Stimulated activated naive CD8-positive, alpha-beta T cell treated with anti-CD3 and anti-CD28 coated beads, Interleukin-15, Interleukin-2, amounts not matched to agents 100 U/mL and 50 U/mL, for 24 hours (primary cell): Measurements from ENCODE around the gene IL11RA.
A peak's percentile ranks its signal among the peaks of the same experiment; 100 is the strongest.
"Not testable (repeated sequence)": the region's sequence is repeated elsewhere in the genome, so short reads cannot be mapped to it uniquely, and the experiment has no call there.

ENCODE experiments used
- ATAC-seq: fragments of 150-1000 bp; cut with Tn5 transposase; one replicate; pipeline ENCODE4 v1.10.0; 2021
- DNase-seq: peaks from one replicate; pipeline ENCODE4 v3.0.0; 2021

Gene IL11RA

GRCh38 chr9:34629491-34629808 lies 22.5 kb upstream of the IL11RA start:
- DNase-seq (no peak), ATAC-seq (no peak)

DNA sequence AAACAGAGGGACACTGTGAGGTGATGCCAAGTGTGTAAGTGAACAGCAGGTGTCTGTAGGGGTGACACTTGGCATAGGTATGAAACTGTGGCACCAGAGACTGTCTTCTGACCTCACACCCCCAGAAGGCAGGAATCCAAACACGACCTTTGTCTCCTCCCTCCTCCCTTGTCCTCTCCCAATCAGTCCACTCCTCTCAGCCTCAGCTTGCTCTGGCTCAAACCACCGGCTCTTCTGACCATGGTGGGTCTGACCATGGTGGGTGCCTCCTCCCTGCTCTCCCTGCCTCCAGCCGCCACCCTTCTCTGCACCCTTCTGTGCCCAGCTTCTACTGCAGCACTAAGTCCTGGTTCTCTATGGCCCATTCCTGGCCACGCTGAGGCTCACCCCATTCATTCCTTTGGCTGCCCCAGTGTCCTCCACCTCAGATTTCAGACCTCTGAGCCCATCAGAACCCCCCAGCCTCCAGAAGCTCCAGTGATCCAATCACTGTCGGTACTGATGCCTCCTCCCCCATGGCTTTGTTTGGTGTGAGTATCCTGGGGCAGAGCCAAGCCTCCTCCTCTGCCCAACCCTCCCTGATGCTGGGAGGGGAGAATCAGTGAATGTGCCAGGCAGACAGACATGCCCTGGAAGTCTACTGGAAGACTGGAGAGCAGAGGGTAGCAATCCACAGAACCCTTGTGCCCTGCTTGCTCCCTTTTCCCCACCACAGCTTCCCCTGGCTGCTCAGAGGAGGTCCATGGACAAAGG lies 21.4 kb upstream of the IL11RA start:
- no peak for DNase-seq
- ATAC-seq, result no peak

DNA sequence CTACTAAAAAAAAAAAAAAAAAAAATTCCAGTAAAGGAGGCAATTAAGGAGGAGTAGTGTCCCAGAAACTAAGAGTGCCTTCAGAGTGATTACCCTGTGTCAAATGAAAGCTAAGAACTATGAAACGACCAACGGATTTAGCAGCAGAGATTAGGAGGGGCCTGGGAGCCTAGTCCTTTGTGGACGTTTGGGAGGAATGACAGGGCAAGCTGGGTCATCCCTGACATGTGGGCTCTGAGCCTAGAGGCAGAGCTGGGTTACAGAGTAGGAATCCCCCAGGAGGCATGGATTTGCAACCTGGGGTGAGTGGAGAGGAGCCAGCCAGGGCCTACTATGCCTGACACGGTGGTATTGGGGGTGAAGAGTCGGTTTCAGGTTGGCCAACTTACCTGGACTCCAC lies 18.8 kb upstream of the IL11RA start:
- no peak for ATAC-seq
- DNase-seq, result no peak

GRCh38 chr9:34633851-34634550 lies 18.0 kb upstream of the IL11RA start:
- ATAC-seq (no peak), DNase-seq (peak; percentile 81)

DNA sequence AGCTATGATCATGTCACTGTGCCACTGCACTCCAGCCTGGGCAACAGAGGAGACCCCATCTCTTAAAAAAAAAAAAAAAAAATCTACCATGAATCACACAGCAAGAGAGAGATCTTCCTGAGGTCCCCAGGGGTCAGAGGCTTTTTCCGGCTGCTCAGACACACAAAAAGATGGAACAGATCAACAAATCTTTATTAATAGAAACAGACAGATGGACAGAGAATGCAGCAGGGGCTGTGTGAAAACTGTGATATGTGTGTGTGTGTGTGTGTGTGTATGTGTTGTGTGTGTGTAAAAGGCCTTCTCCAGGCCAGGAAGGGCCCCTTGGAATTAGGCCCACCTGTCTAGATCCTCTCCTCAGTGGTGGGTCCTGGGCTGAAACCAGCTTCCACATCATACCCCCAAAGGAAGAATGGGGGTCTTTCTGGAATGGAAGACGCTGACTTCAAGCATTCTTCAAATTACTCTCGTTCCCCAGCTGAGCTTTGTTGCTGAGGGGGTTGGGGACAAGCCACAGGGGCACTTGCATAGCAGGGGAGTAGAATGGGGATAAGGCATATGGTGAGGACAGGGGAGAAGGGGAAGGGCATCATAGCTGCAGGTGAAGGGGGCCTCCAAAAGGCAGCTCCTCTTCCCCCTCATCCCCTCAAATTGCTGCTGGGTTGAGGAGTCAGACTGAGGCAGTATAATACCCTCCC lies 17.3 kb upstream of the IL11RA start:
- ATAC-seq (no peak), DNase-seq (no peak)

GRCh38 chr9:34635556-34635955 lies 16.4 kb upstream of the IL11RA start:
- DNase-seq (no peak), ATAC-seq (no peak)

GRCh38 chr9:34636791-34637355 lies 15.1 kb upstream of the IL11RA start:
- ATAC-seq, result no peak
- peak; percentile 33 for DNase-seq

DNA sequence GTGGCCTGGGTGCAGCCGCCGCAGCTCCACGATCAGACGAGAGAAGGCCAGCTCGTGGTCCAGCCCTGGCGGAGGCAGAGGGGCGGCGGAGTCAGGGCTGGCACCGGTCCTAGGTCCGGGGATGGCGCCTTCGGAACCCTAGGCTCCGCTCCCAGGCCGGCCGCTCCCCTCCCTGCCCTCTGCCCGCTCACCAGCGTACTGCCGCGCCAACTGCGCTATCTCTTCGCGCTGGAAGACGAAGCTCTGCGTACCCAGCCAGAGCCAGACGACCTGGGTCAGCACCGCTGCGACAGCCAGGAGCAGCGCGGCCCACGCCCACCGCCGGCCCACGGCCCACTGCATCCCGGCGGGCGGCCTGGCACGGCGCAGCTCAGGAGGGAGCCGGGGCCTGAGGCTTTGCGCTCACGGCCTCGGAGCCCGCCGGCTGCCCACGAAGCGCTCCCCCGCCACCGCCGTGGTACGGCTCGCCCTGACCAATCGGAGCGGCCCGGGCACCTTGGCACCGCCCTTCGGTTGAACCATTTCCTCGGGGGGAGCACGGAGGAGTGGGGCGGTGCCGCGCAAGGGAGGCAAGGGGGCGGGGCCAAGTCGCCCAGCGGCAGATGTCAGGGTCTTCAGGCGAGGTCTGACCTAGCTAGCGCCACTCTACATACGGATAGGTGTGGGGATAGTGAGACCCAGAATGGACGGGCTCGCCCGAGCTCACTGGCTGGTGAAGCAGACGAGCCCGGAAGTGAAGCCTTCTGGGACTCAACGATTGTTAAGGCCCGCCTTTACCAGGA lies 14.4 kb upstream of the IL11RA start, which contains the start of gene SIGMAR1:
Gene SIGMAR1, minus strand, starts transcription at position 432 of the 782 bp plus-strand sequence. Its CDS starts 90 bp downstream, at position 342.
- ATAC-seq (peak; percentile 92), DNase-seq (peak; percentile 96)

DNA sequence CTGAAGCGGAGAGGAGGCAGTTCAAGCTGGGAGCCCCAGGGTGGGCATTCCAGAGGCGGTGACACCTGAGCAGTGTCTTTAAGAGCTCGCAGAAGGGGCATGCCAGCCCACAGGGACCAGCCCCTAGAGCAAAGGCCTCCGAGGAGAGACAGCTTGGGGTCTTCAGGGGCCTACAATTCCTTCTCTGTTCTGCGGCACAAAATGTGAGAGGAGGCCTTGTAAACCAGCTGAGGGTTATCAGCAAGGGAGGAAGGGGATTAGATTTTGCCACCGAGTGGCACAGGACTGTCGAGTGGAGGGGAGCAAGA lies 13.9 kb upstream of the IL11RA start:
- ATAC-seq, result no peak

GRCh38 chr9:34639322-34639721 lies 12.7 kb upstream of the IL11RA start:
- not testable (repeated sequence) for DNase-seq, ATAC-seq

More for the DNA sequence above, 13.9 kb upstream of the IL11RA start:
- no peak for DNase-seq

DNA sequence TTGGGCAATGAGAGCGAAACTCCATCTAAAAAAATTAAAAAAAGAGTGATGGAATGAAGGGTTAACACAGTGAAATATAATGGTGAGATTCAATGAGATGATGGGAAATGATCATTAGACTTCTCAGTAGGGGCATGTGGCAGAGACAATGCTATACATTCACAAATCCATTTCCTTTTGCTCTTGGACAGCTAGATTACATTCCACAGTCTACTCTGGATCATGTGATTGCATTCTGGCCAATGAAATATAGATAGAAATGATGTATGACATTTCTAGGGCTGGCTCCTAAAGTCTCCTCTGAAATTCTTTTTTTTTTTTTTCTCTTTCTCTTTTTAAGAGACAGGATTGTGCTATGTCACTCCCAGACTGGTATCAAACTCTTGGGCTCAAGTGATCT lies 9.3 kb upstream of the IL11RA start:
- DNase-seq, result no peak
- ATAC-seq, result no peak

- DNase-seq (no peak), ATAC-seq (no peak)
Measured at GRCh38 chr9:34644766-34645314, 7.1 kb upstream of the IL11RA start.

- ATAC-seq (peak; percentile 85), DNase-seq (peak; percentile 99)
Measured at GRCh38 chr9:34646211-34647083, 5.5 kb upstream of the IL11RA start, which contains the start of gene GALT. Gene GALT (plus strand): TSS chr9:34646675. CDS start chr9:34646705, 30 bp downstream.

DNA sequence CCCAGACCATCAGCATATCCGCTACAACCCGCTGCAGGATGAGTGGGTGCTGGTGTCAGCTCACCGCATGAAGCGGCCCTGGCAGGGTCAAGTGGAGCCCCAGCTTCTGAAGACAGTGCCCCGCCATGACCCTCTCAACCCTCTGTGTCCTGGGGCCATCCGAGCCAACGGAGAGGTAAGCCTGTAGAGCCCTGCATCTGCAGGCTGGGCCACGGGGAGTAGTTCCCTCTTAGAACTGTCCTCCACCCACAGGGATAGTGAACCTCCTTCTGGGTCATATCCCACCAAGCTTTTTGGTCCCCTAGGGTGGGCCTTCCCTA lies 4.9 kb upstream of the IL11RA start:
- ATAC-seq (no peak), DNase-seq (no peak)

DNA sequence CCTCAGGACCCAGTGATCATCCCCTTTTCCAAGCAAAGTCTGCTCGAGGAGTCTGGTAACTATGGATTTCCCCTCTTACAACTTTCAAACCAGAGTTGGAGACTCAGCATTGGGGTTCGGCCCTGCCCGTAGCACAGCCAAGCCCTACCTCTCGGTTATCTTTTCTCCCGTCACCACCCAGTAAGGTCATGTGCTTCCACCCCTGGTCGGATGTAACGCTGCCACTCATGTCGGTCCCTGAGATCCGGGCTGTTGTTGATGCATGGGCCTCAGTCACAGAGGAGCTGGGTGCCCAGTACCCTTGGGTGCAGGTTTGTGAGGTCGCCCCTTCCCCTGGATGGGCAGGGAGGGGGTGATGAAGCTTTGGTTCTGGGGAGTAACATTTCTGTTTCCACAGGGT lies 4.3 kb upstream of the IL11RA start:
- DNase-seq (no peak), ATAC-seq (no peak)

DNA sequence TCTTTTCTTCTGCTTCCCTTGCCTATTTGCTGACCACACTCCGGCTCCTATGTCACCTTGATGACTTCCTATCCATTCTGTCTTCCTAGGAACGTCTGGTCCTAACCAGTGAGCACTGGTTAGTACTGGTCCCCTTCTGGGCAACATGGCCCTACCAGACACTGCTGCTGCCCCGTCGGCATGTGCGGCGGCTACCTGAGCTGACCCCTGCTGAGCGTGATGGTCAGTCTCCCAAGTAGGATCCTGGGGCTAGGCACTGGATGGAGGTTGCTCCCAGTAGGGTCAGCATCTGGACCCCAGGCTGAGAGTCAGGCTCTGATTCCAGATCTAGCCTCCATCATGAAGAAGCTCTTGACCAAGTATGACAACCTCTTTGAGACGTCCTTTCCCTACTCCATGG lies 3.3 kb upstream of the IL11RA start:
- ATAC-seq (no peak), DNase-seq (no peak)

DNA sequence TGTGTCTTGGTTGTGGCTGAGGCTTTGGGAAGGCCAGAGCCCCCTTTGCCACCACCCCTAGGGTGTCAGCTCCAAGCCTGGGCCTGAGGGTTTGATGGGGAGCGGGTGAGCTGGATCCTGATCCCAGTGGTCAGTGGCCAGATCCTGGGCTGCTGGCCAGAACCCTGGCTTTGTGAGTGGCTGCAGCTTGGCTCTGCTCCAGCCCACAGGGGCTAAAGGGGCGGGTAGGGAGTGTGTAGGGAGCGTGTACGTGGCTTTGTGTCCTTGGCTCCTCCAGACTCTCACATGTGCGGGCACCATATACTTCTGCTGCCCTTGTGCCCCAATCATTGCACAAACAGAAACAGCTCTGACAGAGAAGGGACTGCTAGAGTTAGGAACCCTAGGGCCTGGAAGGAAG lies 1.2 kb upstream of the IL11RA start:
- no peak for ATAC-seq
- no peak for DNase-seq

DNA sequence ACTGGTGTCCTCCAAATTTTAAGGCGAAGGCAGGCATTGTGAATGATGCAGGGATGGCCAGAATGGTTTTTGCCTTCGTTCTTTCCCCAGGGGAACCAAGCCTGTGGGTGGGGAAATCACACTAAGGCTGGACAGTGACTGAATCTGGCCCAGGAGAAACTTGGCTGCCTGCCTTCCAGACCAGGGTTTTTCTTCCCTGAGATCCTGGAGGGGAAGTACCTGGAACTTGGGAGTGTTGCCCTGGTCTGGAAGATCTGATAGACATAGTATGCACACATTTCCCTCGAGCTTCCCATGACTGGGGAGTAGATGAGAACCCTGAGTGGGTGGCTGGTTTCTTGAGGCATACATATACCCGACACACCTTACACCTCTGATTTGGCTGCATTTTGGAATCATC lies 664 bp upstream of the IL11RA start:
- DNase-seq (no peak), ATAC-seq (no peak)

DNA sequence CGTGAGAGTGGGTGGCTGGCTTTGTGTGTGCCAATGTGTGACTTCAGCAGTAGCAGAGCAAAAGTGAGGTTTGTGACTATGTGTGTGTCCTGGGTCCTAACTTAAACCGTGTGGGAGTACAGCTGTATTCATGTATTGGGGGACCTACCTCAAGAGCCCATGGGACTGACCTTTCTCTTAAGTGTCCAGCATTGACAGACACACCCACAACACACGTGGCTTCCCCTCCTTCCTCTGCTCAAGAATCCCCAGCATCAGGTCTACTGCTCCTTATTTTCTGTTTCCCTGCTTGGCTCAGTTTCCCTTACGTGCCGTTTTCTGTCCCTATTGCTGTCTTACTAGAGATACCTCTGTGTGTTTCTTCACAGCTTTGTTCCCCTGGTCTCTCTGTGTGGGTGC lies 616 bp downstream of the IL11RA start:
- no peak for ATAC-seq
- DNase-seq, result no peak

GRCh38 chr9:34653151-34654072 lies 1.4 kb downstream of the IL11RA start:
- DNase-seq (no peak), ATAC-seq (no peak)
